GM11168 (cell line): ENCODE measurements around the gene PPP2R3A.

Experiments used
- in situ Hi-C: fragments of 300-500 bp; cut with MboI; formaldehyde crosslinking; loops from one replicate; pipeline ENCODE4 v1.12.0; 2022; ENCODE audit warnings: low sequenced_read_pairs; ENCODE audit not compliant: unreplicated experiment

The PPP2R3A gene

DNA sequence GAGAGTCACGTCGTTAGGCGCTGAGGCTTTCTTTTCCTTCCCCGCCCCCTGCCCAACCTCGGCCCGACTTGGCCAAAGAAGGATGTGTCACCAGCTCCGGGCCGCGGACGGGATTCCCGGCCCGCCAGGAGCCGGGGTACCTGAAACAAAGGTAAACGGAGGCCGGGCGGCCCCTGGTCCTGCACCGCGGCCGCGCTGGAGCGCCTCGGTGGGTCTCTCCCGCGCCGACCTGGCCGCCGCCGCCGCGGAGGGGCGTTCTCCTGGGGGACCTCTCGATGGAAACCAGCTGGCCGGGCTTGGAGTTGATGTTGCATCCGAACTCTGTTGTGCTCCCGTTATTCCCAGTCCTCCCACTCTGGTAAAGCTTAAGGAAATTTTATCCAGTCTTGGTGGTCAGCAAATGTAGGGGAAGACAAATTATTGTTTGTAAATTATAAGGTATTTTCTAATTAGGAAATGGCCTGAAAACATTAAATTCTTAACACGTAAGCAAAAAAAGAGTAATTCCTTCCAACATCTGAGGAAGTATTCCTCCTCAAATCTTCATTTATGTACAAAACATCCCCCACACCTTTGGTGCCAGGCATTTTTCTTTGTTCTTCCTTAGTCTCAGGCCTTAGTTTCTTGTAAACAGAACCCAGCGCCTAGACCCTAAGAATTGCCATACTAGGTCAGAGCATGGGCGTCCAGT, 888 bp downstream of the PPP2R3A start:
- in situ Hi-C loops: no loop called here

DNA sequence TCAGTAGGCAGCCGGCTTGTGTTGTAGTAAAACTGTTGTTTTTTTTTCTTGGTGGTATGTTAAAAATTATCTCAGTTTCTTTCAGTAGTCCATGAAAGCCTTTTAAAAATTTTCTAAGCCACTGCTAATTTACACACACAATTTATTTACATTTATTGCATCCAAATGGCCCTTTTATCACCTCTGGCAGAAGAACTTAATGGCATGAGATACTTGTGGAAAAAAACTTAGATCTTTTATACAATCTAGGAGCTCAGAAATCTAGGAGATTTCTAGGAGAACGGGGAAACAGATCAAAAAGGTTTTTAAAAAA, 1.4 kb downstream of the PPP2R3A start:
- in situ Hi-C loops: no loop called here

DNA sequence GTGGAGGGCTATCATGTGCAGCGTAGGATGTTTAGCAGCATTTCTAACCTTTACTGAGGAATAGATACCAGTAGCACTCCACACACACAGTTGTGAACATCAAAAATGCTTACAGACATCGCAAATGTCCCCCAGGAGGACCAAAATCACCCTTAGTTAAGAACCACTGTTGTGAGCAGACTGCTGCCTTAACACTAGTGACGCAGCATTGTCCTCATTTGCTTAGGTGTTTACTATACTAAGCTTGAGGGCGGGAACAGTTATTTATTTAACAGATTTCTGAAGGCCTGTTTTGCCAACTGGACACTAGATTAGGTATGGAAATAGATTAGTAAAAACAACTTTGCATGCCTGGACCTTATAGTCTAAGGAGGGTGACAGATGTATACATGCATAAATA, 2.3 kb downstream of the PPP2R3A start:
- in situ Hi-C loops: no loop called here

DNA sequence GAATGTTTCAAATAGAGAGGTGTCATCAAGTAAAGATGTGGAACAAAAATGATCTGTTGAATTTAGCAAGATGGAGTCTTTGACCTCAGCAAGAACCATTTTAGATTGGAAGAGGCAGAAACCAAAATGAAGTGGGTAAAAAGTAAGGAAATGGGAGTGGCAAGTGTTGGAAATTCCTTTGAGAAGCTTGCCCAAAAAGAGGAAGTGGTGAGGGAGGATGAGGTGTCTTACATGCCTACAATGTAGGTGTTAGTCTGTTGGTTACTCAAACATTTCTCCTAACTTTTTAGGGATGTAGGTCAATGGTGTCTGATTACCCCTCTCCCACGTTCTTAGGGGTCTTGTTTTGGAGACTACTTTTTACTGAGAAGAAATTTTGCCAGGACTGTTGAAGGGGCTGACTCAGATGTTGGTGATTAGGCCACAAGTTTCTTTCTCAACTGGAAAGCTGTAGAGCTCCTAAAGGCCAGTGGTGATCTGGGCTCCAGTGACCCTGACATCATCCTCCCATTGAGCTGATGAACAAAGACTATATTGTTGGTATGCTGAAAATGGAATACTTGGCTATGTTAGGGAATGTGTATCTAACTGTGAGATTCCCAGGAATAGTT, 5.1 kb downstream of the PPP2R3A start:
- in situ Hi-C loops: no loop called here

DNA sequence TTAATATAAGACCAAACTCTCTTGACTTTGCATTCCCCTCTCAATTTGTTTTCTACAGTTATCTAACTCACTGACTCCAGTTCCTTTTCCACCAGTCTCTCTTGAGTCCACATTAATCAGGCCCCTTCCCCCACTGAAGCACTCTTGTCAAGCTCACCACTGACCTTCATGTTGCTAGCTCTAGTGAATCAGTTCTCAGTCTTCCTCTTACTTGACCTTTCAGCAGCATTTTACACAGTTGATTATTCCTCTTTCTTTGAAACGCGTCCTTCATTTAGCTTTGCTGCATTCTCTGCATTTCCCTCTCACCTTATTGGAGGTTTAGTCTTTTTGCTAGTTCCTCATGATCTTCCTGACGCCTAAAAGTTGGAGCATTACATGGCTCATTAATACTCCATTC, 8.3 kb downstream of the PPP2R3A start:
- in situ Hi-C loops: no loop called here

DNA sequence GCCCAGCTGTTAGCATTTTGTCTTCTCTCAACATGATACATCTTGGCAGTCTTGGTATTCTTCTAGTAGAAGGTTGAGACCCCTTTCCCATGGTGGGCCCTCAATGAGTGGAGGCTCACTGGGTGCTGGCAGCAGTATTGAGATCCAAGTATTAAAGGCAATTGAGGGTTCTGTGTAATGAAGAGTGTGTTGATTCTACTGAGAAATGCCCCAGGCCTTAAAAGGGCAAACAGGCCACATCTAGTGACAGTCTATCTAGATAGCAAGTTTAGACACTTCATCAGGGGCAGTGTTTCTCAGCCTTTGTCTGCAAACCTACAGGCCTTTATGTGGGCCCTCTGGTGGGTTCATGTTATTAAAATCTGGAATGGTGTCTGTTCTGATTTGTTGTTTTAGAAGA, 9.5 kb downstream of the PPP2R3A start:
- in situ Hi-C loops: no loop called here

DNA sequence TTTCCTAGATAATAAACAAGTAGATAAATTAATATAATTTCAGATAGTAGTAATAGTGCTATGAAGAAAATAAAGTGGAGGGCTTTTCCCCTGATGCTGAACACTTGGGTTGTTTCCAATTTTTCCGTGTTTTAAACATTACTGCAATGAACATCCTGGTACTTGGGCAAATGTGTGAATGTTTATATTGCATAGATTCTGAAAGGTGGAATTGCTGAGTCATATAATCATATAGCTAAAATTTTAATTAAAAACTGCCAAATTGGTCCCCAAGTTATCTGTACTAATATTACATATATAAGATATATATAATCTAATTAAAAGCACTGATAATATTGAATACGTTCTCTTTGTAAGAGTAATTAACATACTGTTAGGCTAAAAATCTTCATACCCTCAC, 10.0 kb downstream of the PPP2R3A start:
- in situ Hi-C loops: no loop called here

DNA sequence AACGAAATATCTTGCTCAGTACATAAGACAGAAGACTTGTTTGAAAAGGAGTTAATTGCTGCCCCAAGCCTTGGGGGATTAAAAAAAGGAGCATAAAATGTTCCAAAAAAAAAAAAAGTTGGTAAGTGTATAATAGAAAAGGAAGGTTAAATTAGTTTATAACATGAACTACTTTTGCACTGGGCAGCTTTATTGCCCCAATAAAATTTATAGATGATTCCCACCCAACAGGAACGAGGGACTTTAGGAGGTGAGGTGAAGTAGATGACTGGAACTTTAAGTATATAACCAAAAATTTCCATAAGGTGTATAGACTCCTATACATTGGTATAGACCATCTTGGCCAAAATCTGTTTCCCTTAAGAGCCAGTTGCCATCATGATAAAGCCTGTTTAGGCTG, 14.8 kb downstream of the PPP2R3A start:
- in situ Hi-C loops: no loop called here

DNA sequence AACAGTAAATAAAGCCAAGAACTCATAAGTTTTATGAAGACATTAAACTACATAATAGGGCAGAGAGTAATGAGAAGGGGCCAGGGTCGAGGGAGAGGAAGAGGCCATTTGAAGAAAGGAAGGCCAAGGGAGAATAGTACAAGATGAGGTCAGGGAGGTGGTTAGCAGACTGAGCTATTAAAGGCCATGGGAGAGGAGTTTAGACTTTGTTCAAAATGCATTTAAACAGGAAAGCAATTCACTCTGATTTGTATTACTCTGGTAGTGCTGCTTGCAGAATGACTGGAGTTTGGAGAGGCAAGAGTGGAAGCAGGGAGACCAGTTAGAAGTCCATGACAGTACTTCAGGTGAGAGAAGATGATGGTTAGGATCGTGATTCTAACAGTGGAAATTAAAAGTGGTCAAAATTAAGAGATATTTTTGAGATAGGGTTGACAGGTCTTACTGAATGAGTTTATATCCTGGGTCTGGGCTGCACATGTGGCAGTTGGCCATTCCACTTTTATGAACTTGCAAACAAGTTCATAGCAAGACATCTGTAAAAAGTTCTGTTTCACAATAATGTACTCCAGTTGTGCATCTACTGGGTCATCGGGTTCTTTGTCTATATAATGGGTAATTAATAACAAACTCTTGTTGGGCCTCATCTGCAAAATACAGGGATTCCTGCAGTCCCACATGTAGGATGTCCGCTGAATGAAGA, 16.3 kb downstream of the PPP2R3A start:
- in situ Hi-C loops: no loop called here

DNA sequence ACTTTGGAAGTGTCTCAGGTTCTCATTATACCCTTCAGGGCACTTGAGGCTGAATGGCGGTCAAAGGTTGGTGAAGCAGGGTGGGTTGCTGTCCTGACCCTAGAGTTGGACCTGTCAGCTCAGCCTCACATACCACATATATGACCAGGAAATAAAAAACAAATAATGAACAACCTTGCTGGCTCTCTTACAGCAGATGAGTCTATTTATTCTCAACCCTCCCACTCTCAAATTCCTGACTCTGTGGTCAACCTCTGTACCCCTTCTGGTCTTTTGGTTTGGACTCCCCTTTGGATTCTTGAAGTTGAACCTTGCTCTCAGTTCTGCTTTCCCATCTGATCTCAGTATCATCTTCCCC, 16.9 kb downstream of the PPP2R3A start:
- in situ Hi-C loops: no loop called here

DNA sequence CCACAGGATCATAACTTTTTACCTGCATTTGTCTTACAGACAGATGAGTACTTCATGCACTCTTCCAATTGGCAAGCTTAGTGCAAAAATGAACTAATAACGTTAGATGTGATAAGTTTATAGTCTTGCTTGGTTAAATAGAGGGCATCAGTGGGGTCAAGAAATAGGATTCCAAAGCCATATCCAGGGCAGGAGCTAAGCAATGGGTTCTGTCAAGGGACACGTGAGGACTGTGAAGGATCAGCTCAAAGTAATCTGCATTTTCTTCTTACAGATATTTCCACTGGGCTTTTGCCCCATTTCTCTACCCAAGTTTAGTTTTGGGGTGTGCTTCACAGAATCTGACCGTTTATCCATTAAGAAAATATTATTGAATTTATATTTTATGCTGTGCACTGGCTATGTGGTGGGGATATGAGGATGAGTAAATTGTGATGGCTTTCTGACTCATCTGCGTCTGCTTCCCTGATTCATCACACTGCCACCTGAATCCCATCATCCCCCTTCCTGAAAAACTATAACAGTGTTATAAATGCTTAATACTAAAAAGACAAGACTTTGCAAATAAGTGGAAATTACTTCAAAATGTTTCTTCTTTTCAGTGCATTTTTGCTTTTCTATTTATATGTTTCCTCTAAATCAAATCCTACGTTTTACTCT, 17.5 kb downstream of the PPP2R3A start:
- in situ Hi-C loops: no loop called here

DNA sequence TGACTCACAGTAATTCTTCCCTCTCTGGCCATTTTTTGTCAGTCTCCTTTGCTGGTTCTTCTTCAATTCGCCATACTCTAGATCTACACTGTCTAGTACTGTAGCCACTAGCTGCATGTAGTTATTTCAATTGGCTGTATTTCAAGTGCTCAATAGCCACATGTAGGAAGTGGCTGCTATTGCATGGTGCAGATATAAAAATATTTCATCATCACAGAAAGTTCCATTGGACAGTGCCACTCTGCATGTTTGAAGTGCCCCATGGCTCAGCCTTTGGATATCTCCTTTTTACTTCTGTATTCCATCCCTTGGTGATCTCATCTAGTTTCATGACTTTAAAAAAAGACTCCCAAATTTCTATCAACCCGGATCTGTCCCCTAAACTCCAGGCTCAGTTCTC, 22.1 kb downstream of the PPP2R3A start:
- in situ Hi-C loops: no loop called here

DNA sequence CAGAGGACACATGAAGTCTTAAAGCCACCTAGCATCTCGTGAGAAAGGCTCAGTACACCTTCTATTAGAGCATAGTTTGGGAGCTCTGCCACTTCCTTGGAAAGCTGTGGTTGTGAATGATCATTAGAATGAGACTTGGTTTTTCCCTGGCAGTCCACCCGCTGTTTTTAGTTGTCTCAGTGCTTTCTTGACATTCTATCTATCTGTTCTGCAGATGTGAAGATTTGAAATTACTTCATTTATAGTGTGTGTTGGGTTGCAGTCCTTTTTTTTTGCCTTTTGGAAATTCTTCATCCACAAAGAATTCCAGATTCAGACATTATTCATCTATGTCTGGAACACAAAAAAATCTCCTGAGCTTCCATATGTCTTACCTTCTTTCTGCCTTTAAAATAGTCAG, 23.7 kb downstream of the PPP2R3A start:
- in situ Hi-C loops: no loop called here

DNA sequence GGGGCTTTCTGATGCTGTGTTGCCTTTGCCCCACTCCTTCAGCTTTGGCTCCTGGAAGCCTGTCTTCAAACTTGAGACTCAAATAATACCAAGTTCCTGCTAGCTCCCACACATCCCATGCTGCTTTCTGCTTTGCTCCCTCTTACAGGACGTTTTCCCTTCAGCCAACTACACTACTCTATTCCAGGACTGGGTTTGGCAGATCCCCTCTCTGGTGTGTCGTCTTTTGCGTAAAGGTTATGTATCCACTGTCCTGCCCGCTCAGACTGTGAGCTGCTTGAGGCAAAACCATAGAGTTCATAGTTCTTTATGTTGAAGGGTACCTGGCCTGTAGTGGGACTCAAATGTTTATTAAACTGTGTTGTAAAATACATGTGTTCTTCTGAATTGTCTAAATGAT, 25.4 kb downstream of the PPP2R3A start:
- in situ Hi-C loops: no loop called here

DNA sequence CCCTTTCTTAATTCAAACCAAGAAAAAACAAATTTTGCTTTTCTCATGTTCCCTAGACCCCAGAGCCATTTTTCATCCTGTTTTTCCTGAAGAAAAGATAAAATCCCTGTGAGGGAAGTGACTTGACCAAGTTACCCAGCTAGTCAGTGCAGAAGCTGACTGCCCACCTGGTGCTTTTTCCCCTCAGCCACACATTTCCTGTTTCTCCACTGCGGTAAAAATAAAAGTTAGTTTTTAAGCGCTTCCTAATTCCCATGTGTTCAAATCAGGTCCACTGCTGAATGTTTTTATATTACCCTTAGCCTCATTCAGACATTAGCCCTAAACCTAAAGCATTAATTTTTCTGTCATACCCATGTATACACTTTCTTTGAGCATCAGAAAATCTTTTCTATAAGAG, 26.1 kb downstream of the PPP2R3A start:
- in situ Hi-C loops: no loop called here

DNA sequence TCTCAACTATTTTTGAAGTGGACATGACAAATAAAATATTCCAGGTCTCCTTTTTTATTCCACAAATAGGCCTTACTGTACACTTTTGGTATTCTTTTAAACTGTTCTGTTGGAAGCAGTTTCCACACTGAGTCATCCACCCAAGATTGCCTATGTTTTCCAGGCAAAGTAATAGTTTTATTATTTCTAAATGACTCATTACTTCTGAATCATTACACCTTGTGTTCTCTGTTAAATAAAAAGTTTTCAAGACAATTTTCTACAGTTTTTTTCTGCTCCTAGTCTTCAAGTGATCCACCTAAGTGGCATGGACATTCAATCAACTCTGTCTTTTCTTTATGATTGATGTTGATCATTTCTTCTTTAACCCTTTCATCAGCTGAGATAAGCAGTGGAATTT, 26.5 kb downstream of the PPP2R3A start:
- in situ Hi-C loops: no loop called here

DNA sequence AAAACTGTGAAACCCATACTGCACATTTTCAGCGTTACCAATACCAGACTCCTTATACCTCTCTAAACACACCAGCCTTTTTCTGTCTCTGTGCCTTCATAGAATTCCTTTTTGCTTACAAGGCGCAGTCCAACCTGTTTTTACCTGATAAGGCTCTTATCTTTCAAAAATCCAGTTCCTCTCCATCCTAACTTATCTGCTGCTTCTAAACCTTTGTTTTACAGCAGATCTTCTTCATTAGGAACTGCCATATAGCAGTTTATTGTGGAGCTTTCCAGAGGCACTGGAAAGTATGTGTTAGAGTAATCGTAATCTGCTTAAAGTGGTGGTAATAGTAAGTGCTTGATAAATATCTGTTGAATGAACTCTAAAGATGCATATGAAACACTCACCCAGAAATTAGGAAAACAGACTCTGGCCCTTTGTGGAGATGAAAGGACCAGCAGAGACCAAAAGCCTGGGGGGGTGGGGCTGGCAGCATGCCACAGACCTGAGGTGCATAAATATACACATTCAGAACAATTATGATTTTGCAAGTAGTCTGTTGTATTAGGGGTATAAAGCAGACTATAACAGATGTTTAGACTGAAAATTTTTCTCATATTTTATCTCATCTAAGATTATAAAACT, 29.3 kb downstream of the PPP2R3A start:
- in situ Hi-C loops: no loop called here

DNA sequence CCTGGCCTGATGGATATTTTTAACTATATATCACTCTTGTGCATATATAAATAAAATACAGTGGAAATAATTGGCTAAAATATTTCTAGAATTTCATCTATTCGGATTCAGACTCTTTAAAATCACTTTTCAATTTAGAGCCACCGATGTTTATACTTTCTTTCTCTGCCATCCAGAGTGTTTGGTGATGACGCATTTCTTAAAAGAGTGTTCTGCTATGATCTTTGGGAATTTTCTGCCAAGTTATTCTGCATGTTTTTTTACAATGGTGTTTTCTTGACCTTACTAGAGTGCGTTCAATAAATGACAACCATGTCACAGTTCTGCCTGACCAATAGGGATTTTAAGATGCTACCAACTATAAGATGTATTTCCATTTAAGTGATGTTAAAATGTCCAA, 30.2 kb downstream of the PPP2R3A start:
- in situ Hi-C loops: no loop called here

DNA sequence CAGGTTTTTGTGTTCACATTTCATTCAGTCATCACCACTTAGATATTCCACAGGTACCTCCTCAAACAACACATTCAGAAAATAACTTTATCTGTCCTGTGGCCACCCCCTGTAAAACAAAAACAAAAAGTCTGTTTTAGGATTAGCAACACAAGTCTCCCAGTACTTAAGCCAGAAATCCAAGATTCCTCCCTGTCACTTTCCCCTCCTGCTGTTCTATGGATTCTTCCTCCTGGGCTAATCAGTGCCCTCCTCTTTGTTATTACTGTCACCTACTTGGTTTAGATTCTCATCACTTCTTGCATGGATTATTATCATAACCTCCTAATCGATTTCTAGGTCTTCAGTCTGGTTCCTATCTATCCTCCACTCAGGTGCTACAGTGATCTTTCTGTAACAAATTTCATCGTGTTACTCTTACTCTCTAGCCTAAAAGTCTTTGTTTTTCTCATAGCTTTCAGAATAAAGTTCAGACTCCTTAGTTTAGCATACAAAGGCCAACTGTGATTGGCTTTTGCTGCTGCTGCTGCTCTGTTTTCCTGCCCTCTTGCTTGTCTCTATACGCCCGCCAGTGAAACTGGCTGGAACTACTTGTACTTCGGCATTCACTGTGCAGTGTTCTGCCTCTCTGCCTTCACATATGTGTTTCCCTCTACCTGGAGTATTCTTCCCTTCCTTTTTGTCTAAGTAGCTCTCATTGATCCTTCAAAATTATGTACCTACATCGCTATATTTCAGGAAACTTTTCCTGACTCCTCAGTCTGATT, 32.2 kb downstream of the PPP2R3A start:
- in situ Hi-C loops: no loop called here

DNA sequence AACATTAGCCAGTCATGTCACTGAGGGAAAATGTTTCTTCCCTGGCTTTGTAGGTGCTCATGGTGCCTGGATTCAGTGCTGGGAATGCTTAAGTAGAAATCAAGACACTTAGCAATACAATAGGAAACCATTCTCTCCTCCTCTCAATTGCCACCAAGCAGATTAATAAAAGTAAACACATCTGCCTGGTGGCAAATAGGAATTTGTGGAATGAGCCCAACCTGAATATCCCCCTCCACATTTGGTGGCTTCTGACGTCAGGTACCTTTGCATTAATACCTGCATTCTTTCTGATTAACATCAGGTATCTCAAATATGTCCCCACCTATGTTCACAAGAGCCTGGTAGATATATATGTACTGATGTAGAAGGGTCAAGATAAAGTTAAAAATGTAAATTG, 42.7 kb downstream of the PPP2R3A start:
- in situ Hi-C loops: no loop called here
